Right forelimb (tissue), 1 donor: Measurements from ENCODE around the gene R3HDM2.

Source experiments
- DNase-seq: peaks from one replicate; pipeline ENCODE4 v3.0.0-alpha.2; 2018

The R3HDM2 gene

DNA sequence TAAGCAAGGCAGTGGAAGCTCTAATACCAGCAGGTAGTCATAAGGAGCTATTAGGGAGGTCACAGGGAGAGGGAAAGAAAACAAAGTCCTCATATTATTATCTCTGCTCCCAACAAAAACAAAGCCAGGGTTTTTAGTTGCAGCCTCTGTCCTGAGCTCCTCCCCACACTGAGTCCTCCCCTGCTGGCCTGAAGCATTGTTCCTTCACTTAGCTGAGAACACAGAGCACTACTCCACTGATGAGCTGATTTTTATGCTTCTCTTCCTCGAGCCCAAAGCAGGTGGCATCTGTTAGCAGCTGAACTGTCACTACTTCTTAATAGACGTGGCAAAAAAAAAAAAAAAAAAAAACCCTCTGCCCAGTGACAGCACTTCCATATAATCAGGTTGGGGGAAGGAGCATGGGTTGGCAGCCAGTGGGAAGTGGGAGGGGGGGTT lies 169.4 kb downstream of the R3HDM2 start:
- no peak for DNase-seq

GRCh38 chr12:57260366-57260765 lies 170.5 kb downstream of the R3HDM2 start:
- DNase-seq = no peak

DNA sequence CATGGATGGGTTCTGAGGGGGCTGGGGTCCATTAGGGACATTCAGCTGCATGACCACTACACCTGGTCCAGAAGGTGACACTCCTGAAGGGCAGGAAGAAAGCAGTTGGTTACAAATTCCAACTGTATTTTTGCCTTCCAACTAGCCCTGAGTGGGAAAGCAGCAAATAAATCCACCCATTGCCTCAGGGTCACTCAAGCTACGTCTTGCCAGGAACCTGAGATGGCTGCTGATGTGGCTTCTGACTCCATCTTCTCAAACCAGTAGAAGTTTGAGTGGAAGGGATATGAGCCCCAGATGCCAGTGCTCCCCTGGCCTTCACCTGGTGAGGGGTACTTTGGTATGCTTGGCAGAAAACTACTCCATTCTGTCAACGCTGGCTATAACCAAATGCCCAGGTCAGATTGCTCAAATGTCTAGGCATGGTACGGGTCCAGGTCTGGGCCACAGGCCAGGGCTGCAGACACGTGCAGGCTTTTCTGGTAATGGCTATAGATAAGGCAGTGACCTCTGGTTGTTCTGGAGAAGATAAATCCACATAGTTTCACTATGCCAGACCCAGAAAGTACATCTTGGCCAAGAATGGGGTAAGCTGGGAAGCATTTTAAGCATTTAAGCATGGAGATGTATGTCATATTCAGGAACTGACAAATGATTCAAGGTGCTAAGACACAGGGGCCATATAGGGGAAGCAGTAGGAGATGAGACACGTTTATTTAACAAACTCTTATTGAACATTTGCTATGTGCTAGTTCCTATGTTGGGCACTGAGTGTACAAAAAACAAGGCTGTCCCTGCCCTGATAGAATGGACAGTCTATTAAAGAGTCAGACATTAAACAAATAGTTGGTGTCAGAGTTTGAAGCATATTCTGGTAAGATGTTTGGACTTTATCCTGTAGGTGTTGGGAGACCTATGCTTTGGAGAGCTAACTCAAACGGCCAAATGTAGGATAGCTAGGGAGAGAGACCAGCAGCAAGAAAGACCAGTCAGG lies 171.6 kb downstream of the R3HDM2 start:
- no peak for DNase-seq

- no peak for DNase-seq
These were observed 174.9 kb downstream of the R3HDM2 start for GRCh38 chr12:57255916-57256315.

- DNase-seq = no peak
These were observed 176.2 kb downstream of the R3HDM2 start for GRCh38 chr12:57254506-57255280.

DNA sequence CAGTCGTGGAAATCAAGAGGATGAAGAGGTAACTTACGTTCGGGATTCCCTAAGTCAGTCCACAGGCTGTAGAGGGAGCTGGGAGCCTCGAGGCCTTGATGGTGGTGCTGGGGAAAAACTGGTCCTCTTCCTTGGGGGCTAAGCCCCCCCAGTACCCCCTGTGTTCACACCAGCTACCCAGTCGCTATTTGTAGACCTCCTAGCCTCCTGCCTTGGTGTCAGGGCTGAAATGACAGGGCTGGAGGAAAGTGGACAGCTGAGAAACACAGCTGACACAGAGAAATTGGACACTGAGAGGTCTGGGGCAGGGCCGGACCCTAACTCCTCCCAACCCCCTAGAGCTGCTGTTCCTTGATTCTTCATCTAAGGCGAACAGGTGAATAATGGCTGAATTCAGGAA lies 179.9 kb downstream of the R3HDM2 start, which contains the start of gene STAC3:
STAC3 (minus strand) TSS at position 232 of the 400 bp plus-strand sequence. CDS start 1,551 bp downstream, outside the sequence.
- DNase-seq = no peak

DNA sequence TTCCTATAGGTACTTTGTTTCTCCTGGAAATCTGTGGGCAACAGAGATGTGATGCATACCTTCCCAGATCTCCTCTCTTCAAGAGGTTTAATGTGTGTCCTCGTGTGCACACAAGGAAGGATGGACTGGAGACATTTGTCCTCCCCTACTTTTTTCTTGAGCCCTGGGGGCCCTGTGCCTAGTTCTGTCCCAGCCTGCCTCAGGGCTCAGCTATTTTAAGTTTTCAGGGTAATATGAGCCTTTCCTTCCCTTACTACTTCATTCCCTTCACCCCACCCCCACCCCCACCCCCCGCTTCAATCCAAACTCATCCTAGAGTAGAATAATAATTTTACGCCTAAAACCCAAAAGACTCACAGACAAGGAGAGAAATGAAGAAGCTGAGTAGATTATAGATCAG lies 180.3 kb downstream of the R3HDM2 start:
- DNase-seq = no peak

DNA sequence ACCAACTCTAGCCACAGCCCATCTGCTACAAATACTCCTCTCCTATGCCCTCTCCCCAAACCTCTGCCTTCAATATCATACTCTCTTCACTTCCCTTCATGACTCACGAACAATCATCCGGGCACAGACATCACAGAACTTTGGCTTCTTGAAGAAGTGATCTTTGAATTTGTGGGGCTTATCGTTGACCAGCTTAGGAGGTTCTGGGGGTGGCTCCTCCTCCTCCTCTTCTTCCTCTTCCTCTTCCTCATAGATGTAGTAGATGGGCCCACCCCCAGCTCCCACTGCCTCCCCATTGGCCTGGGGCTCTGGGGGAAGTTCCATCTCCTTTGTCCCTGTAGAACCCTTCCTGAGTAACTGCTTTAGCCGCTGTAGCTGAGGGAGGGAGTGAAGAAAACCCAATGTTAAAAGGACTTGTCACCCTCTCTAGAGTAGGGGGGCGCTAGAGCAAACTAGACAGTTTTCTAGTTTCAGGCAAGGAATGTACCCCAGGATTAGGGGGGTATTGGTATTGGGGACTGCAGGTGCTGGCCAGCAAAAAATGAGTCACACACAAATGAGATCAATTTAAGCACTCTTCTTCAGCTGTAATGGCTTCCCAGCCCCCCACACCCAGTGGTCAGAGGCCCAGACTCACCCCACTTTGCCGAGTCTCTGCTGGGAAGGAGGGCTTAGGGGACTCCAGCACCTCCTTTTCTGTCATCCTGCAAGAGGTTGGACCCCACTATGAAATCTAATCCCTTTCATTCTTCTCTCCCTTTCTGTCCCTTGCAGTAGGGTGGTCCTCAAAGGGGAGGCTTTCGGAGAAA lies 181.7 kb downstream of the R3HDM2 start:
- no peak for DNase-seq

GRCh38 chr12:57247041-57247440 lies 183.8 kb downstream of the R3HDM2 start:
- DNase-seq = no peak

DNA sequence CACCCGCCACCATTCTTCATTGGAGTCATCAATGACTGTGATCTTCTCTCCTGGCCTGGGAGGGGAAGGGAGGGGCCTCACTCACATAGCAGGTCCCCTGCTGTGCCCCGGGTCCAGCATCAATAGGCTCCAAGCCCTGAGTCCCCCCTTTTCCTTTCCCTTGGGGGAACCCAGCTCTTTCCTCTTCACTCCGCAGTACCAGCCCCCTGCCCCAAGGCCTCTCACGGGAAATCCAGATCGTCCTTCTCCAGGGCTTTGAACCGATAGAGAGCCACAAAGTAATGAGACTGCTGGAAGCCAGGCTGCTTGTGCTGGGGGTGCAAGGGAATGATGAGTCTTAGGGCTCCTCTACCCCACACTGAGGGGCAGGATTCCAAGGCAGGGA lies 186.5 kb downstream of the R3HDM2 start:
- DNase-seq = peak; percentile 40

DNA sequence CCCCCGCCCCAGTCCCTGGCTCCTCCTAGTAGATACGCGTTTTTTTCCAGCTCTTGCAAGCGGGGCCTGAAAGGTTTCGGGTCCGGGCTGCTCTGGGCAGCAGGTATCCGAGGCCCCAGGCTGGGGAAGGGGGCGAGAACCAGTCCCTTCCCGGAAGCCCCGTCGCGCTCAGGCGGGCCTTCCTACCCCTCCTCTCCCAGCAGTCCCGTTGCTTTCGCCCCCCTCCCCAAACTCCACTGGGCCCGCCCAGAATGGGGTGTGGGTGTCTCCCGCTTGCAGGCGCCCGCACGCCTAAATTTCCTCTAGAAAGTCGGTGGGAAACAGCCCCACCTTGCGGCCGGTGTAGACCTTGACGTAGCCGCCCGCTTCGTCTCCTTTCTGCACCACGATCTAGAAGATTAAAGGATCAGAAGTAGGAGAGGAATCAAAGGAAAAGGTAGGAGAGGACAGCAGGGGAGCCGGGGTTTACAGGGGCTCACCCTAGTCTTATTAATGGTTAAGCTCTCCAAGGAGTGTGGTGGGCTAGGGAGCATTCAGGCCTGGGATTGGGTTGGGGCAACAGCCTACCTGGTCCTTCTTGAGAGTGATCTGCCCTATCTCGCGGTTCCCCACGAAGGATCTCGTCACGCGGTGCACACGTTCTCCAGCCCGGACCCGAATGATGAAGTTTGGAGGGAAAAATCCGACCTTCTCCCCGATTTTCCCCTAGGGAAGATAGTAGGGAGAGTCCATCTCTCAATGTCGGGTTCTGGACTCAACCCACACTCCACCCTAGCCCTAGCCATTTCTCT lies 187.1 kb downstream of the R3HDM2 start:
- peak; percentile 85 for DNase-seq

DNA sequence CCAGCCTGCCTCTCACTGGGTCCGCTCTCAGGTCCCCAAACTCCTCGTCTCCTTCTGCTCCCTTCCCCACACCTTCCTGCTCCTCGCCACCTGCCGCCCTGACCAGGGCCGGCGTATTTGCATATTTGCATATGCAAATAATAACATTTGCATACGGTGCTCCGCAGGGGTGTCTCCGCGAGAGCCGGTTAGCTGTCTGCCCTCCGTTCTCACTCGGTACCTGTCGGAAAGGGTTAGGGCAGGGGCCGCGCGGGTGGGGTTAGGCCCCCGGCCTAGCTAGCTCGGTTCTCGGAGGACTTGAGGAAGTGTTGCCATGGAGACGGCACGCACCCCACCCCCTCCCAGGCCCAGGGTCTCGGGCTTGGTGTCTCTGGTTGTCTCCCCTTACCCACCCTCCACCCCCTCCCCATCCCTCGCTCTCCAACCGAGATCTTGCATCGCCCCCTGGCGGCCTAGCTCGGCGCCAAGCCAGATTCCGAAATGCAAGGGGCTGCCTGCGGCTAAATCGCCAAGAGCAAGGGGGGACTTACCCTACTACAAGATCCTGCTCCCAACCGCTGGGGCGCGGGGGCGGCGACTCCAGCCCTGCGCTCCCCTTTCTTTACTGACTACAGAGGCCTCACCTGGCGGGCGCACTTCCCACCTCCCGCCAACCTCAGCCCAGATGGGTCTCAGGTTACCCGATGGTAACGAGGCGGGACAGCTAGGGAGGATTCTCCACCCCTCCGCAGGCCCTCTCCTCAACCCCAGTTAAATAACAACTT lies 188.0 kb downstream of the R3HDM2 start:
- DNase-seq = peak; percentile 79

- peak; percentile 72 for DNase-seq
These were observed 188.5 kb downstream of the R3HDM2 start for GRCh38 chr12:57242329-57242690.

DNA sequence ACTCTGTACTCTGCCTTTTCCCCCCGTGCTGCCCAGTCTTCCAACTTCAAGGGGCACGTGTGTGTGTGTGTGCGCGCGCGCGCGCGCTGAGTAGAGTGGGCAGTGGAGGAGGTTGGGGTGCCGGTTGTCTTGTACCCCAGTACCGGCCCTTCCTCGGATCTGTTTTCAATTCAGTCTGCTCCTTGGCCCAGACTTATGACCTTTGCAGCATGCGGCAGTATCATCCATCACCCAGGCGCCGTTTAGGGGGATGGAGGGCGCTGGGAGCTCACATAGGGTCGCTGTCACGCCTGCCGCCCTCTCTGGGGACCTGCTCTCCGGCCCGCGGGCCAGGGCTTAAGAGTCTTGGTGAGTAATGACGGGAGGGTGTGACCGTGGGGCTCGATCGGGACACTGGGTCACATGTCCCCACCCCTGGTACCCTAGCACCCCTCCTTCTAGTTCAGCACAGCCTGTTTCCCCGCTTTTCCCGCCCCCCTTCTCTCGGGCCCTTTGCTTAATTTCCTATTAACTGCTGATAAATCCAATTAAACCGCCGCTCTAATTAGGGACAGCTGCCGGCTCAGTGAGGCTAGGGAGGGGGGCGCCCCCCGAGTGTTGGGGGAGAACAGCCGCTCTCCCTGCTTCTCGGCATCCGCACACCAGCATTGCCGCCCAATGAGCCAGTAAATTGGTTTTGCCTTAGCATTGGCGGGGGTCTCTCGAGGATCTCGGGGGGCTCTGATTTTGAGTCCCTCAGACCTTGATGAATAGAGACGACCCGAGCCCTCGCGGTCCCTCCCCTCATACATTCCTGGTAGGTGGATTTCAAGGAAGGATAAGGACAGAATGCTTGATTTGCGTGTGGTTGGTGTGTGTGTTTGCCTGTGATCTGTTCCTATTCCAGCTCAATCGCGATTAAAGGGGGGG lies 189.2 kb downstream of the R3HDM2 start:
- peak; percentile 52 for DNase-seq

DNA sequence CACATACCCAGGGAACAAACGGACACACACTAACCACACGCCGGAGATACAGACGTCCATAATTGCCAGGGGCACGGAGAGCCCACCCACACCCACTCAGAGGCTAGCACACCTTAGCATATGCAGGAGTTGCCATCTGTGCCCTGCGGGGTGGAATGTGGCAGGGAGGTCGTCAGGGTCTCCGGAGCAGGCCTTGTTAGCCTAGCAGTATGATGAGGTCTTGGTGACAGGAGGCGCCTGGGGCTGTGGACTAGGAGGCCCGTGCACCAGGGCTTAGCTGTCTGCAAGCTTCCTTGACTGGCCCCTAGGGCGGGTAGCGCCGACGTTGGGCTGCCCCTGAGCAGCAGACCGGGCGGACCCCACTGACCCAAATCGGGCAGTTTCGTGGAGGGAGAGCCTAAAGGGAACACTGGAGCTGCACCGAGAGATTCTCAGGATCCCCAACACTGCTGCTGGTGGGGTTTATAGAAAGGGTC lies 189.9 kb downstream of the R3HDM2 start:
- peak; percentile 57 for DNase-seq

- DNase-seq = peak; percentile 75
These were observed 190.5 kb downstream of the R3HDM2 start for GRCh38 chr12:57240066-57240921.

DNA sequence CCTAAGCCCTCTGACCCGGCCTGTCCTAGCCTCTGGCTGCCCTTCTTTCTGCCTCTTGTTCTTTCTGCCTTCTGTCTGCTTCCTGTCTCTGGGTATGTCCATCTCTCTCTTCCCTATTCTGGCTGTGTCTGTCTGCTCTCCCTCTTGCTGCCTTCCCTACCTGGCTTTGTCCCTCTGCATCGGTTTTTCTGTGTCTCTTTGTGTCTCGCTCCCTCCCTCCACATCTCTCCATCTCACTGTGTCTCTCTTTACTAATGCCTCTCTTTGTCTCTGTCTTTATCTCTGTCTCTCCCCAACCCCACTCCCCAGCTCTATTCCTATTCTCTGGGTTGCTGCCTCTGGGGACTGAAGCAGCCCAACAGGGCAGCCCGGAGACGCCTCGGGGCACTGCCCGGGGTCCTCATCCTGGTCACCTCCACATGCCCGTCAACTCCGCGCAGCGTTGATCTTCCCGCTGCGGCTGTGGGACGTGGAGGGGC lies 191.2 kb downstream of the R3HDM2 start:
- DNase-seq = no peak

- peak; percentile 95 for DNase-seq
These were observed 191.8 kb downstream of the R3HDM2 start for GRCh38 chr12:57238854-57239554.
